Nephron (organoid): ENCODE data around the gene PDE4B.

Experiments used
- H3K27ac Mint-ChIP-seq, 3 experiments: 2 replicates each; pipeline ENCODE4 v1.8.0; 2020; ENCODE audit warnings: mixed read lengths in 3 of 3, mild to moderate bottlenecking in 2 of 3, moderate library complexity in 1 of 3
- H3K27me3 Mint-ChIP-seq: 2 replicates; pipeline ENCODE4 v1.8.0; 2021; ENCODE audit warnings: low read depth, mild to moderate bottlenecking, moderate library complexity, mixed read lengths
- H3K36me3 Mint-ChIP-seq: 2 replicates; pipeline ENCODE4 v1.8.0; 2020; ENCODE audit warnings: low read depth, mixed read lengths
- H3K4me1 Mint-ChIP-seq: 2 replicates; pipeline ENCODE4 v1.8.0; 2020; ENCODE audit warnings: mixed read lengths
- H3K4me3 Mint-ChIP-seq, 3 experiments: 2 replicates each; pipeline ENCODE4 v1.8.0; 2020; ENCODE audit warnings: mild to moderate bottlenecking in 3 of 3, mixed read lengths in 3 of 3, moderate library complexity in 2 of 3
- H3K9me3 Mint-ChIP-seq: 2 replicates; pipeline ENCODE4 v1.8.0; 2020; ENCODE audit warnings: mixed read lengths
- CTCF ChIP-seq, 3 experiments: fragments of 200-600 bp; sonication (generic); IDR thresholded peaks; one replicate each; pipeline ENCODE4 v1.5.0; 2021; ENCODE audit warnings: antibody characterized with exemption in 3 of 3; ENCODE audit not compliant: unreplicated experiment in 3 of 3

The PDE4B gene

GRCh38 chr1:66375125-66375524 is 582.4 kb downstream of the PDE4B start:
- Mint-ChIP-seq H3K9me3 (peaks cover 4% of the 10 kb centered on the region), H3K27me3 (no peaks in the 10 kb centered on the region), H3K36me3 (peaks cover 15% of the 10 kb centered on the region), H3K4me1 (peaks cover 14% of the 10 kb centered on the region), H3K4me3 (no peak overlapping the region), H3K27ac (peak overlapping the region in 1 of 3 experiments; percentile 34)
- no peak for TF ChIP-seq CTCF (IDR thresholded peaks at IDR 0.05; ENCODE audit: unreplicated experiment in 3 of 3)

GRCh38 chr1:66380452-66381212 is 587.9 kb downstream of the PDE4B start:
- TF ChIP-seq CTCF (IDR thresholded peaks at IDR 0.05; ENCODE audit: unreplicated experiment in 3 of 3) = no peak
- no peaks in the 10 kb centered on the region for H3K36me3 Mint-ChIP-seq
- H3K27me3 Mint-ChIP-seq = no peaks in the 10 kb centered on the region
- no peak overlapping the region for H3K4me3 Mint-ChIP-seq
- H3K27ac Mint-ChIP-seq = no peak overlapping the region
- no peaks in the 10 kb centered on the region for H3K4me1 Mint-ChIP-seq
- H3K9me3 Mint-ChIP-seq = peaks cover 34% of the 10 kb centered on the region

- peaks cover 42% of the 10 kb centered on the region for H3K9me3 Mint-ChIP-seq
Observed at GRCh38 chr1:66381621-66382275, 589.1 kb downstream of the PDE4B start.

GRCh38 chr1:66383168-66383567 is 590.5 kb downstream of the PDE4B start:
- peaks cover 47% of the 10 kb centered on the region for H3K9me3 Mint-ChIP-seq

More at GRCh38 chr1:66381621-66382275, 589.1 kb downstream of the PDE4B start:
- Mint-ChIP-seq H3K4me3 (no peak overlapping the region), H3K27ac (no peak overlapping the region), H3K36me3 (no peaks in the 10 kb centered on the region), H3K4me1 (no peaks in the 10 kb centered on the region), H3K27me3 (no peaks in the 10 kb centered on the region)
- TF ChIP-seq CTCF (IDR thresholded peaks at IDR 0.05; ENCODE audit: unreplicated experiment in 3 of 3) = no peak

GRCh38 chr1:66383611-66384010 is 590.9 kb downstream of the PDE4B start:
- Mint-ChIP-seq H3K27me3 (no peaks in the 10 kb centered on the region), H3K36me3 (no peaks in the 10 kb centered on the region), H3K4me1 (no peaks in the 10 kb centered on the region), H3K4me3 (no peak overlapping the region), H3K27ac (no peak overlapping the region), H3K9me3 (peaks cover 50% of the 10 kb centered on the region)
- TF ChIP-seq CTCF (IDR thresholded peaks at IDR 0.05; ENCODE audit: unreplicated experiment in 3 of 3) = no peak

More at GRCh38 chr1:66383168-66383567, 590.5 kb downstream of the PDE4B start:
- Mint-ChIP-seq H3K4me1 (no peaks in the 10 kb centered on the region), H3K36me3 (no peaks in the 10 kb centered on the region), H3K27ac (no peak overlapping the region), H3K27me3 (no peaks in the 10 kb centered on the region), H3K4me3 (no peak overlapping the region)
- no peak for TF ChIP-seq CTCF (IDR thresholded peaks at IDR 0.05; ENCODE audit: unreplicated experiment in 3 of 3)
